ENCODE data around the gene TBL1X.
A peak's percentile ranks its signal among the peaks of the same experiment; 100 is the strongest.
"Not testable (repeated sequence)": the region's sequence is repeated elsewhere in the genome, so short reads cannot be mapped to it uniquely, and the experiment has no call there.

Gene TBL1X

GRCh38 chrX:9464435-9465371 is at the start of gene TBL1X:
Gene TBL1X, plus strand, starts transcription at chrX:9465058. Its CDS starts 188,529 bp downstream, at chrX:9653587.
- peak within 1 kb of the TSS; percentile 76 for H3K9ac ChIP-seq (ENCODE audit: low read length)

GRCh38 chrX:9416562-9417348 is 48.1 kb upstream of the TBL1X start:
- Histone ChIP-seq H3K9me3 (ENCODE audit: control insufficient read depth, low read depth, low read length) (no peaks in the 10 kb centered on the region), H3K27me3 (ENCODE audit: control insufficient read depth, insufficient read depth, low read length) (no peaks in the 10 kb centered on the region), H3K4me3 (ENCODE audit: low read length) (no peak overlapping the region), H3K4me1 (ENCODE audit: control insufficient read depth, low read depth, low read length) (no peaks in the 10 kb centered on the region), H3K36me3 (ENCODE audit: control insufficient read depth, low read depth, low read length) (no peaks in the 10 kb centered on the region), H3K9ac (ENCODE audit: low read length) (no peak overlapping the region), H3K27ac (ENCODE audit: low read length) (no peak overlapping the region)

More at GRCh38 chrX:9464435-9465371, at the start of gene TBL1X:
- no peaks in the 10 kb centered on the region for H3K36me3 ChIP-seq (ENCODE audit: control insufficient read depth, low read depth, low read length)
- H3K27me3 ChIP-seq (ENCODE audit: control insufficient read depth, insufficient read depth, low read length) = peaks cover 23% of the 10 kb centered on the region
- peaks cover 35% of the 10 kb centered on the region for H3K4me1 ChIP-seq (ENCODE audit: control insufficient read depth, low read depth, low read length)
- peak within 1 kb of the TSS; percentile 73 for H3K4me3 ChIP-seq (ENCODE audit: low read length)
- H3K9me3 ChIP-seq (ENCODE audit: control insufficient read depth, low read depth, low read length) = no peaks in the 10 kb centered on the region
- H3K27ac ChIP-seq (ENCODE audit: low read length) = no peak within 1 kb of the TSS

DNA sequence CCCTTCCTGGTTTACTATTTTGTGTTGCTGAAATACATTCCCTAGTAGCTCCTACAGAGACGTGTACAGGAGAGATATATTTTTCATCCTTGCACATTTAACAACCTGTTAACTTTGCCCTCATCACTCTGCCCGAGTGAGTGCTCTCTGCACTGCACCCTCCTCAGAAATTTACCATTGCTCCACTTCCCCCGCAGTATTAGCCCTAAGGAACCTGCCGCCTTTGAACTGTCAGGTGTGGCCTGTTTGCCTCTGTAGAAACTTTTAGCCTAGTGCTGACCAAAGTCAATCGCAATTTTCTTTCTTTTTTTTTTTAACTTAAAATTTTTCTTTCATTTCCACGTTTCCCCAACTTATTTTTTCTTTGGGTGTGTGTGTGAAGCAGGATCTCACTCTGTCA is 46.6 kb upstream of the TBL1X start:
- no peaks in the 10 kb centered on the region for H3K27me3 ChIP-seq (ENCODE audit: control insufficient read depth, insufficient read depth, low read length)
- no peak overlapping the region for H3K27ac ChIP-seq (ENCODE audit: low read length)
- H3K36me3 ChIP-seq (ENCODE audit: control insufficient read depth, low read depth, low read length) = no peaks in the 10 kb centered on the region
- no peak overlapping the region for H3K9ac ChIP-seq (ENCODE audit: low read length)
- H3K4me3 ChIP-seq (ENCODE audit: low read length) = no peak overlapping the region
- H3K9me3 ChIP-seq (ENCODE audit: control insufficient read depth, low read depth, low read length) = no peaks in the 10 kb centered on the region
- H3K4me1 ChIP-seq (ENCODE audit: control insufficient read depth, low read depth, low read length) = no peaks in the 10 kb centered on the region

DNA sequence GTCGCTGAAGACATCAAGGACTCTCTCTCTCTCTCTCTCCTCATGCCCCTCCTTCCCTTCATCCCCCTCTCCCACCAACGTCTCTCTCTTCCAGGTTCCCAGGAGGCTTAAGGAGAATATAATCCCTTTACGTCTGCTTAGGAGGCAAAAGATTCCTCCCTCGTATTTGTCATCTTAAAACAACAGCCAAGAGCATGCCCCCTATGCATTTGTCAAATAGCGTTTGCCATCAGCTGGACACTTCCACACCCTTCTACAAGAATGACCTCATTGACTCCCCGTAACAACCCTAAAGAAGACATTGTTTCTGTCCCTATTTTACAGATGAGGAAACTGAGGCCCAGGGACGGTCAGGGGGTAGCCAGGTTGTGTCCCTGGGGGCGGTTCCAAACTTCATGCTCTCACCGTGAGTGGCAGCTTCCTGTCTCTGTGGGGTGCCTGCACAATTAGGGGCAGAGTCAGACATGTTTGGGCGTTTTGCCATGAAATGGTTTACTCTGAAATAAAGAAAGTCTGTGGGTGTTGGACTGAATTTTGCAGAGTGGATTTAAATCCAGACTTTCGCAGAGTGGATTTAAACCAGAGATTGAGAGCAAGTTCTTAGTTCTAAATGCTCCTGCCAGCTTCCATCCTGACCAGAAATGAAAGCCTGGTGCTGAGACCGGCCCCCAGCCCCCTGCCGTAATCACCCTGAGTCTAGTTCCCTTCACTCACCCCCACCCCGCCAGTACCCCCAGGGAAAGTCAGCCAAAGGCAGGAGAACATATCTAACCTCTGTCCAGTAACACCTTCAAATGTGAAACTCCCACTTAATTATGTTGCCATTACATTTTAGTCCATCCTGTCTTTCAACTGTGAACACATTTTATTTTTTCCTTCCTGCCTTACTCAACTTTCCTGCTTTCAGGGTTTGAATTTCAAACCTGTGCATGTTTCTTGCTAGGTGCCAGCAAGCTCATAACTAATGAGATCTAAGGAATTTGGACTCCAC is 44.3 kb upstream of the TBL1X start:
- Histone ChIP-seq H3K4me3 (ENCODE audit: low read length) (no peak overlapping the region), H3K27ac (ENCODE audit: low read length) (no peak overlapping the region), H3K4me1 (ENCODE audit: control insufficient read depth, low read depth, low read length) (no peaks in the 10 kb centered on the region)

DNA sequence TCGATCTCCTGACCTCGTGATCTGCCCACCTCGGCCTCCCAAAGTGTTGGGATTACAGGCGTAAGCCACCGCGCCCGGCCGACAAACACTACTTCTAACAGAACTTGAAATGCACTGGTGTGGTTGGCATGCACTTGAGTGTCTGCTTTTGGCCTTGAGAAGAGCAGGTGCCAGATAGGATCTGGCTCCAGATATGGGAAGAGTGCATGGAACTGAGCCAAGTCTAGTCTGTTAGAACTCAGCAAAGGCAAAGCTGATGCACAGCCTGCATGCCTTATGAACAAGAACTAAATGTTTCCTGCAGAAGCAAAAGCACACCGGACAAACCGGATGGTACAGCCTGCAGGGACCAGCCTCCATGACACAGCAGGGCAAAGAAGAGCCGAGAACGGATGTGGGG is 35.1 kb upstream of the TBL1X start:
- Histone ChIP-seq H3K4me1 (ENCODE audit: control insufficient read depth, low read depth, low read length) (peaks cover 7% of the 10 kb centered on the region), H3K4me3 (ENCODE audit: low read length) (no peak overlapping the region), H3K36me3 (ENCODE audit: control insufficient read depth, low read depth, low read length) (no peaks in the 10 kb centered on the region), H3K9me3 (ENCODE audit: control insufficient read depth, low read depth, low read length) (no peaks in the 10 kb centered on the region), H3K27me3 (ENCODE audit: control insufficient read depth, insufficient read depth, low read length) (no peaks in the 10 kb centered on the region), H3K9ac (ENCODE audit: low read length) (no peak overlapping the region), H3K27ac (ENCODE audit: low read length) (no peak overlapping the region)

More for the DNA sequence above, 44.3 kb upstream of the TBL1X start:
- Histone ChIP-seq H3K9me3 (ENCODE audit: control insufficient read depth, low read depth, low read length) (no peaks in the 10 kb centered on the region), H3K36me3 (ENCODE audit: control insufficient read depth, low read depth, low read length) (no peaks in the 10 kb centered on the region), H3K27me3 (ENCODE audit: control insufficient read depth, insufficient read depth, low read length) (no peaks in the 10 kb centered on the region), H3K9ac (ENCODE audit: low read length) (no peak overlapping the region)

DNA sequence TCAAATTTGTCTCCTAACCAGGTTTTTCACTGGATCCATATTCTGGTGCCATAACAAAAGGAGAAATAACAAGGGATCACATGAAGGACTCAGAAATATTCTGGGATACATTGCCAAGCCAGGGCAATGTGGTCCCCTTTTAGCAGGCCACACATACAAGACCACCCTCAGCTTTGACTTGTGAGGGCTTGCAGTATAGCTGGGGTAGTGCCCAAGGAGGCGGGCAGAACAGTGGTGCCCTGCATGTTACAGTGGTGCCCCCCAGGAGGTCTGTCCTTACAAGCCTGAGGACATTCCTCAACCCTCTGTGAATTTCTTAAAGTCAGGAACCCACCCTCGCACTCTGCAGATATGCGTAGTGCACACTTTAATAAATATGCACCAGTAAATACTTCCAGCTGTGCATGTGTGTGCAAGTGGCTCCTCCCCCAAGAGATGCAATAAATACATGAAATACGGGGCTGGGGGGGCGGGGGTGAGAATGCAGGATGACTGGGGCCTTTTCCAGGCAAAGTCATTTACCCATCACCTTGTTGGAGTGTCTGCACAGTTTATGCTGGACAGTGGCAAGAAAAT is 34.4 kb upstream of the TBL1X start:
- Histone ChIP-seq H3K27me3 (ENCODE audit: control insufficient read depth, insufficient read depth, low read length) (no peaks in the 10 kb centered on the region), H3K9me3 (ENCODE audit: control insufficient read depth, low read depth, low read length) (no peaks in the 10 kb centered on the region), H3K4me1 (ENCODE audit: control insufficient read depth, low read depth, low read length) (peaks cover 7% of the 10 kb centered on the region), H3K4me3 (ENCODE audit: low read length) (no peak overlapping the region), H3K9ac (ENCODE audit: low read length) (no peak overlapping the region), H3K27ac (ENCODE audit: low read length) (no peak overlapping the region), H3K36me3 (ENCODE audit: control insufficient read depth, low read depth, low read length) (no peaks in the 10 kb centered on the region)

DNA sequence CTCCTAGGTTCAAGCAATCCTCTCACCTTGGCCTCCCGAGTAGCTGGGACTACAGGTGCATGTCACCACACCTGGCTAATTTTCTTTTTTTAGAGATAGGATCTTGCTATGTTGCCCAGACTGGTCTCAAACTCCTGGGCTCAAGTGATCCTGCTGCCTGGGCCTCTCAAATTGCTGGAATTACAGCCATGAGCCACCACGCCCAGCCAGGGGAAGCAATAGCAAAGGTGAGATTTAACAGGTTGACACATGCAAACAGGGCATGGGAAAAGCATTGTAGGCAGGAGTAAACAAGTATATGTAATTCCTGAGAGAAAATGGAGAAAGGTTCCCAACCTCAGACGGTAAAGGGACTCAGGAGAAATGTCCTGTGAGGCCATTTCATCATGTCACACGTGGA is 33.6 kb upstream of the TBL1X start:
- Histone ChIP-seq H3K4me1 (ENCODE audit: control insufficient read depth, low read depth, low read length) (peaks cover 7% of the 10 kb centered on the region), H3K36me3 (ENCODE audit: control insufficient read depth, low read depth, low read length) (no peaks in the 10 kb centered on the region), H3K4me3 (ENCODE audit: low read length) (no peak overlapping the region), H3K27me3 (ENCODE audit: control insufficient read depth, insufficient read depth, low read length) (no peaks in the 10 kb centered on the region), H3K9me3 (ENCODE audit: control insufficient read depth, low read depth, low read length) (no peaks in the 10 kb centered on the region), H3K27ac (ENCODE audit: low read length) (no peak overlapping the region), H3K9ac (ENCODE audit: low read length) (no peak overlapping the region)

- H3K36me3 ChIP-seq (ENCODE audit: control insufficient read depth, low read depth, low read length) = no peaks in the 10 kb centered on the region
- no peaks in the 10 kb centered on the region for H3K9me3 ChIP-seq (ENCODE audit: control insufficient read depth, low read depth, low read length)
- H3K4me3 ChIP-seq (ENCODE audit: low read length) = no peak overlapping the region
- no peak overlapping the region for H3K9ac ChIP-seq (ENCODE audit: low read length)
- H3K4me1 ChIP-seq (ENCODE audit: control insufficient read depth, low read depth, low read length) = peaks cover 7% of the 10 kb centered on the region
- H3K27me3 ChIP-seq (ENCODE audit: control insufficient read depth, insufficient read depth, low read length) = no peaks in the 10 kb centered on the region
- H3K27ac ChIP-seq (ENCODE audit: low read length) = no peak overlapping the region
Measured at GRCh38 chrX:9433596-9433995, 31.3 kb upstream of the TBL1X start.

GRCh38 chrX:9434051-9434550 is 30.8 kb upstream of the TBL1X start:
- Histone ChIP-seq H3K27me3 (ENCODE audit: control insufficient read depth, insufficient read depth, low read length) (no peaks in the 10 kb centered on the region), H3K4me1 (ENCODE audit: control insufficient read depth, low read depth, low read length) (peaks cover 7% of the 10 kb centered on the region), H3K4me3 (ENCODE audit: low read length) (no peak overlapping the region), H3K9ac (ENCODE audit: low read length) (no peak overlapping the region), H3K36me3 (ENCODE audit: control insufficient read depth, low read depth, low read length) (no peaks in the 10 kb centered on the region), H3K9me3 (ENCODE audit: control insufficient read depth, low read depth, low read length) (no peaks in the 10 kb centered on the region), H3K27ac (ENCODE audit: low read length) (no peak overlapping the region)

DNA sequence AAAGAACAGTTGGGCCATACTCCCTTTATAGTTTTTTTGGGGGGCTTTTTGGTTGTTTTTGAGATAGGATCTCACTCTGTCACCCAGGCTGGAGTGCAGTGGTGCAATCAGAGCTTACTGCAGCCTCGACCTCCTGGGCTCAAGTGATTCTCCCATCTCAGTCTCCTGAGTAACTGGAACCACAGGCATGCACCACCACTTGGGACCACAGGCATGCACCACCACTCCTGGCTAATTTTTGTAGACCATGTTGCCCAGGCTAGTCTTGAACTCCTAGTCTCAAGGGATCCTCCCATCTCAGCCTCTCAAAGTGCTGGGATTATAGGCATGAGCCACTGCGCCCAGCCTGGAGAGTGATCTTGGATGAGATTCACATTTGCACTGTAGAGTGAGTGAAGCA is 29.8 kb upstream of the TBL1X start:
- H3K27me3 ChIP-seq (ENCODE audit: control insufficient read depth, insufficient read depth, low read length); H3K4me3 ChIP-seq (ENCODE audit: low read length); H3K9ac ChIP-seq (ENCODE audit: low read length); H3K4me1 ChIP-seq (ENCODE audit: control insufficient read depth, low read depth, low read length); H3K27ac ChIP-seq (ENCODE audit: low read length); H3K9me3 ChIP-seq (ENCODE audit: control insufficient read depth, low read depth, low read length); H3K36me3 ChIP-seq (ENCODE audit: control insufficient read depth, low read depth, low read length): not testable (repeated sequence)
